H1 (cell line): ENCODE results near the gene SLC17A1. TPM values are rescaled to one million over a fixed set of nuclear protein-coding genes. Genes with fewer than 3 reads are reported as not detected.

Source experiments
- CTCF ChIA-PET: fragments of 300-600 bp; sonication (Branson Sonifier 250); formaldehyde crosslinking; loops from one replicate; lab custom pipeline; 2021; ENCODE audit not compliant: partially characterized antibody; lab: Charles Lee
- POLR2A ChIA-PET: fragments of 300-600 bp; sonication (Branson Sonifier 250); formaldehyde crosslinking; loops from one replicate; lab custom pipeline; 2021; ENCODE audit warnings: inconsistent platforms; ENCODE audit not compliant: partially characterized antibody; lab: Charles Lee
- DNase-seq, 2 experiments: peaks; one replicate each; pipeline versions ENCODE4 v3.0.0 to v3.0.0-alpha.2; 2010 to 2022; ENCODE audit warnings: low spot score in 2 of 2, low read depth in 1 of 2, mixed read lengths in 1 of 2
- FAIRE-seq: peaks from 2 replicates; lab custom pipeline; 2011; peaks lifted over from hg19 to GRCh38; lab: Jason Lieb, UNC
- H2AFZ ChIP-seq: 2 replicates; pipeline ENCODE4 v1.8.1; 2012; ENCODE audit warnings: low read length, inconsistent platforms
- H2AK5ac ChIP-seq: 2 replicates; pipeline ENCODE4 v1.6.1; 2013; ENCODE audit warnings: low read depth, low read length
- H2BK120ac ChIP-seq: replicated peaks from 2 replicates; pipeline ENCODE3; 2013; ENCODE audit warnings: low read depth, low read length, inconsistent platforms
- H2BK12ac ChIP-seq: 2 replicates; pipeline ENCODE4 v1.6.1; 2013; ENCODE audit warnings: low read depth, low read length
- H2BK15ac ChIP-seq: 2 replicates; pipeline ENCODE4 v1.6.1; 2013; ENCODE audit warnings: low read length
- H2BK20ac ChIP-seq: 2 replicates; pipeline ENCODE4 v1.6.1; 2013; ENCODE audit warnings: low read length
- H2BK5ac ChIP-seq: 2 replicates; pipeline ENCODE4 v1.6.1; 2013; ENCODE audit warnings: low read depth, low read length
- H3K14ac ChIP-seq: 2 replicates; pipeline ENCODE4 v1.6.1; 2013; ENCODE audit warnings: inconsistent platforms; ENCODE audit not compliant: insufficient read length
- H3K18ac ChIP-seq: 2 replicates; pipeline ENCODE4 v1.6.1; 2013; ENCODE audit warnings: low read length; ENCODE audit errors: extremely low read depth
- H3K23ac ChIP-seq: 2 replicates; pipeline ENCODE4 v1.6.1; 2013; ENCODE audit warnings: inconsistent platforms; ENCODE audit not compliant: insufficient read length
- H3K23me2 ChIP-seq: 2 replicates; pipeline ENCODE4 v1.6.1; 2013; ENCODE audit warnings: low read depth, low read length
- H3K27ac ChIP-seq: 2 replicates; pipeline ENCODE4 v1.6.1; 2011; ENCODE audit warnings: low read depth, low read length, inconsistent platforms
- H3K27me3 ChIP-seq, 4 experiments: replicated peaks in 1 of 4; 1 replicate in 1 of 4; 2 replicates in 3 of 4; pipeline versions ENCODE4 v1.6.1 to v1.8.1; 2011 to 2013; ENCODE audit warnings: low read length in 3 of 4, mild to moderate bottlenecking in 3 of 4, inconsistent platforms in 2 of 4, mixed read lengths in 2 of 4, moderate library complexity in 1 of 4; ENCODE audit not compliant: control insufficient read depth in 3 of 4, insufficient read depth in 3 of 4; ENCODE audit errors: extremely low read depth in 1 of 4
- H3K36me3 ChIP-seq, 4 experiments: 2 replicates each; pipeline versions ENCODE4 v1.6.1 to v1.8.1; 2011 to 2013; ENCODE audit warnings: mild to moderate bottlenecking in 4 of 4, low read length in 3 of 4, moderate library complexity in 2 of 4, control low read depth in 1 of 4, inconsistent platforms in 1 of 4; ENCODE audit not compliant: insufficient read depth in 4 of 4, control insufficient read depth in 2 of 4
- H3K4ac ChIP-seq: replicated peaks from 2 replicates; pipeline ENCODE3; 2013; ENCODE audit warnings: low read length, low read depth, mixed read lengths, inconsistent platforms; ENCODE audit not compliant: insufficient read length
- H3K4me1 ChIP-seq, 4 experiments: replicated peaks in 1 of 4; 1 replicate in 1 of 4; 2 replicates in 3 of 4; pipeline versions ENCODE4 v1.6.1 to v1.8.1; 2011 to 2013; ENCODE audit warnings: low read length in 3 of 4, inconsistent platforms in 2 of 4, mixed read lengths in 1 of 4; ENCODE audit not compliant: insufficient read depth in 4 of 4, control insufficient read depth in 3 of 4
- H3K4me2 ChIP-seq, 2 experiments: 2 replicates each; pipeline versions ENCODE4 v1.6.1 to v1.8.1; 2011 to 2013; ENCODE audit warnings: low read depth in 2 of 2, low read length in 2 of 2, control low read depth in 1 of 2, inconsistent platforms in 1 of 2, mild to moderate bottlenecking in 1 of 2; ENCODE audit not compliant: insufficient read depth in 1 of 2
- H3K4me3 ChIP-seq, 4 experiments: fragments of 200-600, 300-600 bp in 1 of 4; sonication (generic), shearing (Covaris generic), sonication (Bioruptor Twin) in 1 of 4; 2 replicates each; pipeline versions ENCODE4 v1.5.1 to v1.8.1; 2011 to 2016; ENCODE audit warnings: low read length in 4 of 4, low read depth in 3 of 4, control low read depth in 2 of 4, inconsistent platforms in 2 of 4, mild to moderate bottlenecking in 2 of 4, mixed read lengths in 1 of 4, moderate library complexity in 1 of 4; ENCODE audit not compliant: insufficient read depth in 2 of 4; ENCODE audit errors: extremely low read depth in 1 of 4
- H3K56ac ChIP-seq: replicated peaks from 2 replicates; pipeline ENCODE3; 2013; ENCODE audit warnings: low read depth, mild to moderate bottlenecking, mixed read lengths, low read length, inconsistent platforms; ENCODE audit not compliant: insufficient read length
- H3K79me1 ChIP-seq: 2 replicates; pipeline ENCODE4 v1.6.1; 2013; ENCODE audit warnings: low read depth, low read length, control low read depth
- H3K79me2 ChIP-seq, 2 experiments: 2 replicates each; pipeline versions ENCODE4 v1.6.1 to v1.8.1; 2012 to 2013; ENCODE audit warnings: low read length in 2 of 2, mild to moderate bottlenecking in 2 of 2, inconsistent platforms in 1 of 2; ENCODE audit not compliant: insufficient read depth in 2 of 2, control insufficient read depth in 1 of 2
- H3K9ac ChIP-seq, 4 experiments: replicated peaks in 1 of 4; 1 replicate in 1 of 4; 2 replicates in 3 of 4; pipeline versions ENCODE4 v1.6.1 to v1.8.1; 2011 to 2013; ENCODE audit warnings: low read depth in 3 of 4, low read length in 3 of 4, control low read depth in 2 of 4, mild to moderate bottlenecking in 2 of 4, moderate library complexity in 2 of 4, inconsistent platforms in 1 of 4; ENCODE audit errors: extremely low read depth in 1 of 4
- H3K9me3 ChIP-seq, 2 experiments: 2 replicates each; pipeline versions ENCODE4 v1.6.1 to v1.8.1; 2012 to 2013; ENCODE audit warnings: mild to moderate bottlenecking in 2 of 2, moderate library complexity in 2 of 2, control low read depth in 1 of 2, inconsistent platforms in 1 of 2, low read depth in 1 of 2, low read length in 1 of 2, mixed read lengths in 1 of 2; ENCODE audit not compliant: insufficient read depth in 2 of 2
- H4K20me1 ChIP-seq, 2 experiments: replicated peaks in 1 of 2; 2 replicates each; pipeline versions ENCODE3 to v1.8.1; 2011 to 2013; ENCODE audit warnings: inconsistent platforms in 2 of 2, low read length in 2 of 2, mild to moderate bottlenecking in 1 of 2; ENCODE audit not compliant: insufficient read depth in 2 of 2, control insufficient read depth in 1 of 2
- H4K5ac ChIP-seq: 2 replicates; pipeline ENCODE4 v1.6.1; 2013; ENCODE audit warnings: low read length, low read depth, mixed read lengths, inconsistent platforms; ENCODE audit not compliant: insufficient read length
- H4K8ac ChIP-seq: 2 replicates; pipeline ENCODE4 v1.8.0; 2013; ENCODE audit warnings: mild to moderate bottlenecking, moderate library complexity, low read length, inconsistent platforms; ENCODE audit not compliant: insufficient read depth; ENCODE audit errors: extremely low read depth
- H4K91ac ChIP-seq: replicated peaks from 2 replicates; pipeline ENCODE3; 2013; ENCODE audit warnings: low read length, mixed read lengths, inconsistent platforms; ENCODE audit not compliant: insufficient read length
- EZH2 ChIP-seq: fragments of 200-600 bp; sonication (generic); IDR thresholded peaks from 2 replicates; pipeline ENCODE4 v1.7.1; 2012; ENCODE audit warnings: low read depth, mild to moderate bottlenecking, moderate library complexity, low read length, inconsistent platforms; ENCODE audit not compliant: severe bottlenecking
- KDM4A ChIP-seq: IDR thresholded peaks from one replicate; pipeline ENCODE4 v1.7.1; 2012; ENCODE audit warnings: low read depth, mild to moderate bottlenecking, moderate library complexity, low read length, inconsistent platforms; ENCODE audit not compliant: severe bottlenecking
- MAFK ChIP-seq: IDR thresholded peaks from 2 replicates; pipeline ENCODE4 v1.6.1; 2012; ENCODE audit warnings: low read depth, mild to moderate bottlenecking, improper control_type of control experiment, low read length
- NRF1 ChIP-seq: IDR thresholded peaks from 2 replicates; pipeline ENCODE4 v1.6.1; 2011; ENCODE audit warnings: mild to moderate bottlenecking, low read depth, low read length, improper control_type of control experiment
- RBBP5 ChIP-seq: IDR thresholded peaks from 2 replicates; pipeline ENCODE4 v1.7.1; 2012; ENCODE audit warnings: low read depth, mild to moderate bottlenecking, inconsistent platforms, low read length, moderate library complexity, borderline replicate concordance
- SIRT6 ChIP-seq: IDR thresholded peaks from one replicate; pipeline ENCODE4 v1.7.1; 2012; ENCODE audit warnings: low read length, inconsistent platforms
- WGBS, 2 experiments: shearing (Covaris generic) in 1 of 2; methylation state at CpG; one replicate each; pipeline versions ENCODE4 v1.1.6 to v1.1.7; 2013 to 2015; ENCODE audit warnings: low lambda C conversion rate in 2 of 2, mixed read lengths in 2 of 2, inconsistent platforms in 1 of 2, low coverage in 1 of 2, missing lambda C conversion rate in 1 of 2; ENCODE audit not compliant: insufficient replicate concordance in 2 of 2, insufficient coverage in 1 of 2, insufficient read length in 1 of 2; ENCODE audit errors: extremely low coverage in 1 of 2, missing lambda C conversion rate in 1 of 2; 5-methylcytosine and 5-hydroxymethylcytosine counted together
- long read RNA-seq, 2 experiments: library from RNA in 1 of 2; library from capped mRNA in 1 of 2; stranded (forward); transcript quantifications; one replicate each; pipeline ENCODE4 v2.0.0, GENCODE V29; 2021; ENCODE audit warnings: inconsistent platforms in 1 of 2
- polyA minus RNA-seq, 3 experiments: library from RNA; depleted of rRNA, polyadenylated mRNA; stranded (reverse); fragments of >200 nt; gene quantifications; 1 replicate in 2 of 3; 2 replicates in 1 of 3; pipeline ENCODE4 v1.2.3, GENCODE V29; 2011
- polyA plus RNA-seq, 7 experiments: library from polyadenylated mRNA; depleted of rRNA in 3 of 7; stranded (reverse) in 5 of 7; unstranded in 2 of 7; fragments of >200 nt in 5 of 7; fragments of 200-250 nt in 2 of 7; gene quantifications; 1 replicate in 5 of 7; 2 replicates in 1 of 7; 4 replicates in 1 of 7; pipeline versions ENCODE4 v1.2.1 to v1.2.3, GENCODE V29; 2011 to 2013; ENCODE audit warnings: missing spikeins in 2 of 7, mixed read lengths in 2 of 7
- total RNA-seq: library from RNA; stranded (reverse); fragmentation: NEBNext Ultra II Directional; extraction: Animal tissue kit (Norgen Biotek cat#: 25700); gene quantifications from 2 replicates; pipeline ENCODE4 v1.2.1, GENCODE V29; 2021

The SLC17A1 gene, protein sequence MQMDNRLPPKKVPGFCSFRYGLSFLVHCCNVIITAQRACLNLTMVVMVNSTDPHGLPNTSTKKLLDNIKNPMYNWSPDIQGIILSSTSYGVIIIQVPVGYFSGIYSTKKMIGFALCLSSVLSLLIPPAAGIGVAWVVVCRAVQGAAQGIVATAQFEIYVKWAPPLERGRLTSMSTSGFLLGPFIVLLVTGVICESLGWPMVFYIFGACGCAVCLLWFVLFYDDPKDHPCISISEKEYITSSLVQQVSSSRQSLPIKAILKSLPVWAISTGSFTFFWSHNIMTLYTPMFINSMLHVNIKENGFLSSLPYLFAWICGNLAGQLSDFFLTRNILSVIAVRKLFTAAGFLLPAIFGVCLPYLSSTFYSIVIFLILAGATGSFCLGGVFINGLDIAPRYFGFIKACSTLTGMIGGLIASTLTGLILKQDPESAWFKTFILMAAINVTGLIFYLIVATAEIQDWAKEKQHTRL
- total RNA-seq (not detected in 2 replicates), polyA plus RNA-seq (2011; rRNA removed) (not detected in 2 replicates), polyA minus RNA-seq (2011; rRNA and poly(A)+ RNA removed) (not detected in 2 replicates)
- polyA plus RNA-seq (2011; cell fraction: cytosol; rRNA removed), result not detected
- polyA plus RNA-seq (2011; cell fraction: nucleus; rRNA removed), result not detected
- polyA plus RNA-seq (2012, experiment 1 of 2), result not detected in 4 replicates
- polyA plus RNA-seq (2012, experiment 2 of 2), result not detected
- polyA plus RNA-seq (2013, experiment 1 of 2), result not detected
- polyA plus RNA-seq (2013, experiment 2 of 2), result not detected
- polyA minus RNA-seq (2011; cell fraction: cytosol; rRNA and poly(A)+ RNA removed), result not detected
- not detected for polyA minus RNA-seq (2011; cell fraction: nucleus; rRNA and poly(A)+ RNA removed)
- long read RNA-seq, experiment 1, result 0 reads
- long read RNA-seq, experiment 2, result 0 reads

DNA sequence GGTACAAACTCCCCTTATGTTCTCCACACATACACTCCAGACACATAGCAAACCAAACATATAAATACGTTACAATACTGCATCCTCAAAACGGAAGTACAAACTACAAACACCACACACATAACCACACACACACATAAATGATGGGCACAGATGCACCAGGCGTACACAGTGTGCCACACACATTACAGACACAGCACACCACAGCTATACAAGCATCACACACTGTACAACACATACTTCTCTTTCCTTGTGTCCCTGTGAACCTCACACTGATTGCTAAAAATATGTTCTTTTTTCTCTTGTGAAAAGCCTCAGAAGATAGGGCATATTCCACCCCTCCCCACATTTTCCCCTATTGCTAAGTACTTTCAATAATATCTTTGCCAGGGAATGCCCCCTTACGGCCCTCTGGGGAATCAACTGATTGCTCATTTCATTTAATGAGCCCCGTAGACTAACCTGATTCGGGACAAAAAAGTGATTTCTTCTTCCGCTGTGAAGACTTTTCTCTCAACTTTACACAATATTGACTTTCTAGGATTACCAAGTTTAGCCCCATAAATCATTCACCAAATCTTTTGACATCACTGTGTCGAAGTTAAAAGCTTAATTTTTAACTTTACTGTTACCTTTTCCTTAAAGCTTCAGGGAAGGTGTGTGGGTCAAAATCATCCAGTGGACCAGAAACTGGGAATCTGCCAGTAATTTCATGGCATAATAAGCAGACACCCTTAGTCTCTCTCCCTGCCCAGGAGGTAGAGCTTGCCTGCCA, at the start of gene SLC17A1:
TSS of gene SLC17A1 (minus strand) at position 521 of the 775 bp plus-strand sequence. CDS start 1,495 bp downstream, outside the sequence.
- Histone ChIP-seq H2BK12ac (no peak within 1 kb of the TSS), H2BK120ac (no peak within 1 kb of the TSS), H2BK20ac (no peak within 1 kb of the TSS), H3K9ac (no peak within 1 kb of the TSS), H3K4me3 (no peak within 1 kb of the TSS), H2BK5ac (no peak within 1 kb of the TSS), H3K79me1 (no peaks in the 10 kb centered on the region), H3K56ac (no peak within 1 kb of the TSS), H2AFZ (0 out of 2 replicates have a peak within 1 kb of the TSS, but pooled peaks have one; percentile 12), H3K18ac (no peak within 1 kb of the TSS), H3K14ac (no peak within 1 kb of the TSS), H3K23ac (no peak within 1 kb of the TSS), H3K79me2 (no peaks in the 10 kb centered on the region), H3K9me3 (no peaks in the 10 kb centered on the region), H3K27ac (no peak within 1 kb of the TSS), H4K8ac (no peak within 1 kb of the TSS), H3K36me3 (no peaks in the 10 kb centered on the region), H4K20me1 (no peaks in the 10 kb centered on the region), H3K4me2 (no peak within 1 kb of the TSS), H4K91ac (no peak within 1 kb of the TSS), H2BK15ac (no peak within 1 kb of the TSS), H3K4me1 (no peaks in the 10 kb centered on the region), H3K27me3 (no peaks in the 10 kb centered on the region), H3K23me2 (no peaks in the 10 kb centered on the region), H4K5ac (no peak within 1 kb of the TSS), H2AK5ac (no peak within 1 kb of the TSS), H3K4ac (no peak within 1 kb of the TSS)
- WGBS, 2 experiments, result 91% methylated on average over 8 of the region's 8 CpGs; no CpG with 5 or more reads in 1 of the 2 experiments
- no peak for FAIRE-seq
- ChIA-PET POLR2A (no interaction called here), CTCF (interaction anchor here (1.3 to 1.6 kb wide), 2 partner anchors 8 to 44 kb away, joined by 3 to 4 read pairs; no protein-coding TSS in a partner anchor)
- TF ChIP-seq NRF1, result no peak
- no peak for TF ChIP-seq MAFK
- no peak for TF ChIP-seq KDM4A
- no peak for TF ChIP-seq SIRT6
- no peak for TF ChIP-seq RBBP5
- TF ChIP-seq EZH2, result no peak
- no peak for DNase-seq
